ENCODE data around the gene NRF1. TPM values are rescaled to one million over a fixed set of nuclear protein-coding genes. Genes with fewer than 3 reads are reported as not detected.

Gene NRF1
- total and polyA plus RNA-seq, 4 donors, result 6.9 to 33.3 (median 14.8) TPM

DNA sequence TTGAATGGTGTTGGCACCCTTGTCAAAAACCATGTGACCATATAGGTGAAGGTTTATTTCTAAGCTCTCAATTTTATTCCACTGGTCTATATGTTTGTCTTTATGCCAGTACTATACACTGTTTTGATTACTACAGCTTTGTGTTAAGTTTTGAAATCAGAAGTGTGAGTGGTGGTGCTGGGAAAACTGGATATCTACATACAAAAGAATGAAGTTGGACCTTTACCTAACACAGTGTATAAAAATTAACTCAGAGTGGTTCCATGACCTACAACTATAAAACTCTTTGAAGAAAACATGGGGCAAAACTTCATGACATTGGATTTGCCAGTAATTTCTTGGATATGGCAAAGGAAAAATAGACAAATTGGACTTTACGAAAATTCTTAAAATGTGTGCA, 112.2 kb downstream of the NRF1 start:
- Histone ChIP-seq H3K9me3 (ENCODE audit: control insufficient read depth in 4 of 4, insufficient read depth in 3 of 4, low read length in 3 of 4) (no peaks in the 10 kb centered on the region), H3K36me3 (ENCODE audit: control insufficient read depth in 4 of 4, insufficient read depth in 4 of 4, low read length in 4 of 4) (peaks cover 23 to 35% (median 29%) of the 10 kb centered on the region in 4 donors), H3K27ac (ENCODE audit: low read depth in 1 of 2, low read length in 1 of 2) (no peak overlapping the region), H3K9ac (ENCODE audit: insufficient read depth in 1 of 2, low read length in 2 of 2) (no peak overlapping the region), H3K4me1 (ENCODE audit: control insufficient read depth in 5 of 5, insufficient read depth in 5 of 5, low read length in 5 of 5) (peaks cover 0 to 4% (median 0%) of the 10 kb centered on the region in 5 donors), H3K27me3 (ENCODE audit: control insufficient read depth in 3 of 3, insufficient read depth in 3 of 3, low read length in 2 of 3) (no peaks in the 10 kb centered on the region), H3K4me3 (no peak overlapping the region)
- DNase-seq (no peak), ATAC-seq (ENCODE audit: insufficient read depth, low FRiP score) (no peak)
- 100% methylated on average over 1 of the region's 1 CpG for WGBS, 2 donors
- TF ChIP-seq, protein P1, sequence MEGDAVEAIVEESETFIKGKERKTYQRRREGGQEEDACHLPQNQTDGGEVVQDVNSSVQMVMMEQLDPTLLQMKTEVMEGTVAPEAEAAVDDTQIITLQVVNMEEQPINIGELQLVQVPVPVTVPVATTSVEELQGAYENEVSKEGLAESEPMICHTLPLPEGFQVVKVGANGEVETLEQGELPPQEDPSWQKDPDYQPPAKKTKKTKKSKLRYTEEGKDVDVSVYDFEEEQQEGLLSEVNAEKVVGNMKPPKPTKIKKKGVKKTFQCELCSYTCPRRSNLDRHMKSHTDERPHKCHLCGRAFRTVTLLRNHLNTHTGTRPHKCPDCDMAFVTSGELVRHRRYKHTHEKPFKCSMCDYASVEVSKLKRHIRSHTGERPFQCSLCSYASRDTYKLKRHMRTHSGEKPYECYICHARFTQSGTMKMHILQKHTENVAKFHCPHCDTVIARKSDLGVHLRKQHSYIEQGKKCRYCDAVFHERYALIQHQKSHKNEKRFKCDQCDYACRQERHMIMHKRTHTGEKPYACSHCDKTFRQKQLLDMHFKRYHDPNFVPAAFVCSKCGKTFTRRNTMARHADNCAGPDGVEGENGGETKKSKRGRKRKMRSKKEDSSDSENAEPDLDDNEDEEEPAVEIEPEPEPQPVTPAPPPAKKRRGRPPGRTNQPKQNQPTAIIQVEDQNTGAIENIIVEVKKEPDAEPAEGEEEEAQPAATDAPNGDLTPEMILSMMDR (IDR thresholded peaks at IDR 0.05; ENCODE audit: control extremely low read depth, extremely low read depth), result no peak

DNA sequence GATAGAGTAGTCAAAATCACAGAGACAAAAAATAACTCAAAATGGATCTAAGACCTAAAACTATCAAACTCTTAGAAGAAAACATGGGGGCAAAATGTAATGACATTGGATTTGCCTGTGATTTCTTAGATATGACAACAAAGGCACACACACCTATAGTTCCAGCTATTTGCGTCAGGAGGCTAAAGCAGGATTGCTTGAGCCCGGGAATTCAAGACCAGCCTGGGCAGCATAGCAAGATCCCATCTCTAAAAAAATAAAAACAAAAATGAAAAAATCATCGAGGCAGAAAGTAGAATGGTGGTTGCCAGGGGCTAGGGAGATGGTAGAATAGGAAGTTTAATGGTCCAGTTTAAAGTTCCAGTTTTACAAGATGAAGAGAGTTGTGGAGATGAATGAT, 113.3 kb downstream of the NRF1 start:
- TF ChIP-seq, protein P1 (IDR thresholded peaks at IDR 0.05; ENCODE audit: control extremely low read depth, extremely low read depth), result no peak
- H3K9me3 ChIP-seq (ENCODE audit: control insufficient read depth in 4 of 4, insufficient read depth in 3 of 4, low read length in 3 of 4), result no peaks in the 10 kb centered on the region
- peaks cover 0 to 9% (median 0%) of the 10 kb centered on the region in 5 donors for H3K4me1 ChIP-seq (ENCODE audit: control insufficient read depth in 5 of 5, insufficient read depth in 5 of 5, low read length in 5 of 5)
- H3K4me3 ChIP-seq, result no peak overlapping the region
- H3K9ac ChIP-seq (ENCODE audit: insufficient read depth in 1 of 2, low read length in 2 of 2), result no peak overlapping the region
- ATAC-seq (ENCODE audit: insufficient read depth, low FRiP score) (no peak), DNase-seq (no peak)
- no peaks in the 10 kb centered on the region for H3K27me3 ChIP-seq (ENCODE audit: control insufficient read depth in 3 of 3, insufficient read depth in 3 of 3, low read length in 2 of 3)
- WGBS, 2 donors, result 90 to 97% methylated on average over 3 of the region's 3 CpGs
- peaks cover 19 to 36% (median 25%) of the 10 kb centered on the region in 4 donors for H3K36me3 ChIP-seq (ENCODE audit: control insufficient read depth in 4 of 4, insufficient read depth in 4 of 4, low read length in 4 of 4)
- H3K27ac ChIP-seq (ENCODE audit: low read depth in 1 of 2, low read length in 1 of 2), result no peak overlapping the region

DNA sequence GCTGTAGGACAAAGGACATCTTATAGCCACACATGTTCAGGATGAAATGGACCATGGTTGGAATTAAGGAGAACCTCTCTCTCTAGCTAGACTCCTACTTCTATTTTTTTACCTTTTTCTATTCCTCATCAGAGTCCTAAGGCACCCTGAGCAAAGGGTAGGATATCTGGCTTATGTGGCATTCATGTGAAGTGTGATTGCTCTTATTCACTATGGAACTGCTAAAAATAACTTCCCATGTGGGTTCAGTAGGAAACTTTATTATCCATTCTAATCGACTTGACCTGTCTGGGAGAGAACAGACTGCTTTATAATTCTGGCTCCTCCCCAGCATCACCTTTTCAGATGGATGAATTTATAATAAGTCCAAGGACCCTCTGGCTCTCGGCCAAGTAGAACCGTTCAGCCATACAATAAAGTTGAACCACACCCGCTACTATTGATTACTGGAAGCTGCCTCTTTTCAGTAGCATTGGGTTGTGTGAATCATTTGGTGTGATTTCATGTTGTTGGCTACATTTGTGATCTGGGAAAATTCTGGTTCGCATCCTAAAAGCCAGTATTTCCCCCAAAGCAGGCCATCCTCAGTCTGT, 117.5 kb downstream of the NRF1 start:
- no peak for ATAC-seq (ENCODE audit: insufficient read depth, low FRiP score)
- H3K9ac ChIP-seq (ENCODE audit: insufficient read depth in 1 of 2, low read length in 2 of 2), result no peak overlapping the region
- WGBS, 2 donors, result 86 to 89% methylated on average over 5 of the region's 5 CpGs
- H3K36me3 ChIP-seq (ENCODE audit: control insufficient read depth in 4 of 4, insufficient read depth in 4 of 4, low read length in 4 of 4), result peaks cover 25 to 36% (median 31%) of the 10 kb centered on the region in 4 donors
- no peak overlapping the region for H3K4me3 ChIP-seq
- no peaks in the 10 kb centered on the region for H3K9me3 ChIP-seq (ENCODE audit: control insufficient read depth in 4 of 4, insufficient read depth in 3 of 4, low read length in 3 of 4)
- DNase-seq, result no peak
- TF ChIP-seq, protein P1 (IDR thresholded peaks at IDR 0.05; ENCODE audit: control extremely low read depth, extremely low read depth), result no peak
- H3K27ac ChIP-seq (ENCODE audit: low read depth in 1 of 2, low read length in 1 of 2), result no peak overlapping the region
- no peaks in the 10 kb centered on the region for H3K27me3 ChIP-seq (ENCODE audit: control insufficient read depth in 3 of 3, insufficient read depth in 3 of 3, low read length in 2 of 3)
- H3K4me1 ChIP-seq (ENCODE audit: control insufficient read depth in 5 of 5, insufficient read depth in 5 of 5, low read length in 5 of 5), result peaks cover 0 to 9% (median 0%) of the 10 kb centered on the region in 5 donors

DNA sequence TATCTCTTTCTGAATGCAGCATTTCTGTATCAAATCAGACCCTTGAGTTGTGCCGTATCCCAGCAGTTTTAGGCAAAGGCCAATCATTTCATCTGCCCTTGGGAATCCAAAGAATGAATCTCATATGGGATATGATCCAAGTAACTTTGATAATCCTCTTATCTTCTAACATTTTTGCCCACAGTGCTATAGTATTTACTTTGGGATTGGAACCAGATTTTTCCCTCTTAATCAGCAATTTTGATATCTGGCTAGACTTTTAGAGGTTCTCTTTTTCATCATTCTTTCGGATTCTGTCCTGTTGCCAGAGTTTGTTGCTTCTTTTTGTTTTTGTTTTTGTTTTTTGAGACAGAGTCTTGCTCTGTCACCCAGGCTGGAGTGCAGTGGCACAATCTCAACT, 118.0 kb downstream of the NRF1 start:
- H3K27me3 ChIP-seq (ENCODE audit: control insufficient read depth in 3 of 3, insufficient read depth in 3 of 3, low read length in 2 of 3), result no peaks in the 10 kb centered on the region
- peaks cover 0 to 9% (median 0%) of the 10 kb centered on the region in 5 donors for H3K4me1 ChIP-seq (ENCODE audit: control insufficient read depth in 5 of 5, insufficient read depth in 5 of 5, low read length in 5 of 5)
- no peaks in the 10 kb centered on the region for H3K9me3 ChIP-seq (ENCODE audit: control insufficient read depth in 4 of 4, insufficient read depth in 3 of 4, low read length in 3 of 4)
- no peak overlapping the region for H3K4me3 ChIP-seq
- 90% methylated on average over 2 of the region's 2 CpGs for WGBS, 2 donors
- DNase-seq (no peak), ATAC-seq (ENCODE audit: insufficient read depth, low FRiP score) (no peak)
- TF ChIP-seq, protein P1 (IDR thresholded peaks at IDR 0.05; ENCODE audit: control extremely low read depth, extremely low read depth), result no peak
- no peak overlapping the region for H3K9ac ChIP-seq (ENCODE audit: insufficient read depth in 1 of 2, low read length in 2 of 2)
- peaks cover 27 to 35% (median 30%) of the 10 kb centered on the region in 4 donors for H3K36me3 ChIP-seq (ENCODE audit: control insufficient read depth in 4 of 4, insufficient read depth in 4 of 4, low read length in 4 of 4)
- H3K27ac ChIP-seq (ENCODE audit: low read depth in 1 of 2, low read length in 1 of 2), result no peak overlapping the region

Measured in lung (tissue), 12 donors.